GM21381 (cell line): ENCODE measurements around the gene ACSL1.
"Not testable (repeated sequence)": the region's sequence is repeated elsewhere in the genome, so short reads cannot be mapped to it uniquely, and the experiment has no call there.

Experiments used
- ATAC-seq: cut with Tn5 transposase; IDR thresholded peaks from one replicate; pipeline ENCODE4 v1.9.1; 2021; ENCODE audit warnings: mild to moderate bottlenecking, moderate library complexity; ENCODE audit not compliant: unreplicated experiment

ACSL1 gene

GRCh38 chr4:184762100-184762499 is 63.7 kb downstream of the ACSL1 start:
- peak; percentile 94 for ATAC-seq

- no peak for ATAC-seq
Observed at GRCh38 chr4:184760681-184761080, 65.1 kb downstream of the ACSL1 start.

- ATAC-seq = no peak
Observed at GRCh38 chr4:184757810-184758209, 68.0 kb downstream of the ACSL1 start.

- ATAC-seq = no peak
Observed at GRCh38 chr4:184756399-184756798, 69.4 kb downstream of the ACSL1 start.

- no peak for ATAC-seq
Observed at GRCh38 chr4:184755278-184755677, 70.5 kb downstream of the ACSL1 start.

GRCh38 chr4:184752496-184753275 is 73.1 kb downstream of the ACSL1 start:
- no peak for ATAC-seq

GRCh38 chr4:184751585-184751956 is 74.2 kb downstream of the ACSL1 start:
- no peak for ATAC-seq

- ATAC-seq = no peak
Observed at GRCh38 chr4:184750926-184751584, 74.7 kb downstream of the ACSL1 start.

- ATAC-seq = no peak
Observed at GRCh38 chr4:184748251-184748652, 77.5 kb downstream of the ACSL1 start.

- ATAC-seq = no peak
Observed at GRCh38 chr4:184747034-184747830, 78.5 kb downstream of the ACSL1 start.

GRCh38 chr4:184745831-184746795 is 79.7 kb downstream of the ACSL1 start:
- no peak for ATAC-seq

- ATAC-seq = no peak
Observed at GRCh38 chr4:184744236-184744635, 81.5 kb downstream of the ACSL1 start.

- no peak for ATAC-seq
Observed at GRCh38 chr4:184743650-184744049, 82.1 kb downstream of the ACSL1 start.

- ATAC-seq = not testable (repeated sequence)
Observed at GRCh38 chr4:184741651-184742050, 84.1 kb downstream of the ACSL1 start.

GRCh38 chr4:184740980-184741391 is 84.8 kb downstream of the ACSL1 start:
- ATAC-seq = no peak

- not testable (repeated sequence) for ATAC-seq
Observed at GRCh38 chr4:184739575-184739974, 86.2 kb downstream of the ACSL1 start.

GRCh38 chr4:184734758-184735157 is 91.0 kb downstream of the ACSL1 start:
- ATAC-seq = no peak

- ATAC-seq = peak; percentile 90
Observed at GRCh38 chr4:184733654-184734524, 91.9 kb downstream of the ACSL1 start, which contains the start of gene CENPU. Gene CENPU (minus strand): TSS chr4:184734096. CDS start chr4:184734062, 34 bp downstream.

GRCh38 chr4:184732126-184732525 is 93.6 kb downstream of the ACSL1 start:
- ATAC-seq = no peak
